Eye (tissue), 1 donor: ENCODE results near the gene CTNS.
"Not testable (repeated sequence)": the region's sequence is repeated elsewhere in the genome, so short reads cannot be mapped to it uniquely, and the experiment has no call there.

Experiments used
- DNase-seq: peaks from one replicate; pipeline ENCODE4 v3.0.0-alpha.2; 2015

The CTNS gene

DNA sequence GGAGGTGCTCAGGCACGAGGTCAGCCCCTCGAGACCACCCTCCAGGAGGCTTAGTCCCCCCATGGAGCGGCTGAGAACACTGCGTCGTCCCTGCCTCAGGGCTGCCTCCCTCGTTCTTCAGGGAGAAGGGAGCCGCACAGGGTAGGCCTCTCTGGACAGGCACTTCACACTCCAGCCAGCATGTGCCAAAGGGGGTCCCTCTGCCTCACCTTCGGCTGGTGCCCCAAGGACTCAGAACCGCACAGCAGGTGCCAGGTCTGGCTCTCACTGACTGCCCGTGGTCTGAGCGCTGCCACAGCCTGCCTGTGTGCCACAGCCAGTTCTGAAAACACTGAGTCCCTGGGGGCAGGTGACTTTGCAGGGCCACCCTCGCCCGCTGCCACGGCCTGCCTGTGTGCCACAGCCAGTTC lies 52.3 kb downstream of the CTNS start:
- no peak for DNase-seq

GRCh38 chr17:3689262-3690093 lies 52.9 kb downstream of the CTNS start:
- DNase-seq: no peak

- no peak for DNase-seq
These were observed 53.6 kb downstream of the CTNS start for GRCh38 chr17:3690094-3690715.

DNA sequence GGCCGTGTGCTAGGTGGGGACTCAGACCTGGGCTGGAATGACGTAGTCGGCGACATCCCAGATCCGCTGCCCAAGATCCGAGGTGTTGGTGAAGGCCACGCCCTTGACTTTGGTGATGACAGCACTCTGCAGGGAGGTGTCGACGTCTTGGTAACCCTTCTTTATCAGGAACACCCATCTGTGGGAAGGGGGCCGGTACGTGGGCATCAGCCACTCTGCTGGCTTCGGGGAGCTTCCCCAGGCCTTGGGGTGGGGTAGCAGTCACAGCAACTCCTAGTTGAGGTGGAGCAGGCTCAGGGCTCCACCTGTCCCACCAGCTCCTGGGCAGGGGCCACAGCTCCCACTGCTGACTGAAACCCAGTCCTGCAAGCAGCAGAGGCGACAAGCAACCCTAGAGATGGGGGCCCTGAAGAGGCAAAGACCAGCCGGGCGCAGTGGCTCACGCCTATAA lies 55.1 kb downstream of the CTNS start:
- no peak for DNase-seq

GRCh38 chr17:3692346-3692745 lies 55.8 kb downstream of the CTNS start:
- DNase-seq: no peak

GRCh38 chr17:3693141-3693540 lies 56.6 kb downstream of the CTNS start:
- DNase-seq: no peak

GRCh38 chr17:3693829-3694231 lies 57.3 kb downstream of the CTNS start:
- no peak for DNase-seq

DNA sequence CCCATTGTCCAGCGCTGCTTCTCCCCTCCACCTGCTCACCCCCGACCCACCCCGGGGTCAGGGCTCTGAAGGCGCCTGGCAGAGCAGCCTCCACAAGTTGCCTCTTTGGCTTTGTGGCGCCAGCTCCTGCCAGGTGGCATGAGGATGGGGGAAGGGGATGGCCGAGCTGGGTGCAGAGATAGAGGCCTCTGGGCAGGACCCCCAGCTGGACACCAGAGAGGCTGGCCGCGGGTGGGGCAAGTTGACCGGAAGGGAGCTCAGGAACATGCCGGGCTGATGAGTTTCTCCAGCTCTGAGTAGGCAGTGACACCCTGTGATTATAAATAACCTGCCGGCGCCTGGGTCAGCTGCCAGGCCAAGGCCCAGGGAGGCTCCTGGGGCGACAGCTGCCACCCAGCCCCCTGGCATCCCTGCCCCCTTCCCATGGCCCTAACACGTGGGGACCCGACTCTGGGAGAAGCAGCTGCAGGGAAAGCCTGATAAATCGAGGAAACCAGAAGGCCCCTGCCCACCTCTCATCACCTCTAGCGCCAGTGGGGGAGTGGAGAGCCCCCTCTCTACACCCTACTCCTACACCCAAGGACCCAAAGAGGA lies 58.7 kb downstream of the CTNS start:
- DNase-seq: peak; percentile 24

GRCh38 chr17:3695723-3696411 lies 59.3 kb downstream of the CTNS start, which contains the start of gene P2RX5:
P2RX5 (minus strand) TSS chr17:3696155; CDS start chr17:3696005, 150 bp downstream.
- DNase-seq: peak; percentile 65

DNA sequence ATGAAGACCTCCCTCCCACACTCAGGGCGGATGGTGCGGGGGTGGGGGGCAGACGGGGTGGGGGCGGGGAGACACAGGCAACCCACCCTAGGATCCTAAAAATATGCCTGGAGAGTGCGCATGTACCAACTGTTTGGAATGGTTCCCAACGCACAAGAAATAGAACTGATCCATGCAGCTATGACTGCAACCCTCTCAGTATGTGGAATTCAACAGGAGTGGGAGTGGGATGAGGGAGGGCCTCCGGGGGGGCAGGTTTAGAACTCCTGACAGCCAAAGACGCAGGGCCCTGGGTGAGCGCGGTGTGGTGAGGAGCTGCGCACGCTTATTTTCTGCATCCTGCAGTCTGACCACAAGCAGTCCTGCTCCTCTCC lies 60.5 kb downstream of the CTNS start:
- no peak for DNase-seq

GRCh38 chr17:3698139-3698538 lies 61.6 kb downstream of the CTNS start:
- no peak for DNase-seq

DNA sequence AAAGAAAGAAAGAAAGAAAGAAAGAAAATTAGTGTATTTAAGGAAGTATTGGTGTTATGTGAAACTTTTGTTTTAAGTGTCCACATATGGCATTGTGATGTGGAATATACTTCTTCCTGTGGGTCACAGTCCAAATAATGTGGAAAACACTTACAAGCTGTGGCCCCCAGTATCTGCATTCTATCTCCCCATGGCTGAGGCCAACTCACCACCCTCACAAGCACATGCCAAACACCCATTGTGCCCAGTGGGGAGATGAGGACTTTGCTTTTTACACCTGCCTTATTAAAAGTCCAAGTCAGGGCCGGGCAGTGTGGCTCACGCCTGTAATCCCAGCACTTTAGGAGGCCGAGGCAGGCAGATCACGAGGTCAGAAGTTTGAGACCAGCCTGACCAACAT lies 63.4 kb downstream of the CTNS start:
- no peak for DNase-seq

DNA sequence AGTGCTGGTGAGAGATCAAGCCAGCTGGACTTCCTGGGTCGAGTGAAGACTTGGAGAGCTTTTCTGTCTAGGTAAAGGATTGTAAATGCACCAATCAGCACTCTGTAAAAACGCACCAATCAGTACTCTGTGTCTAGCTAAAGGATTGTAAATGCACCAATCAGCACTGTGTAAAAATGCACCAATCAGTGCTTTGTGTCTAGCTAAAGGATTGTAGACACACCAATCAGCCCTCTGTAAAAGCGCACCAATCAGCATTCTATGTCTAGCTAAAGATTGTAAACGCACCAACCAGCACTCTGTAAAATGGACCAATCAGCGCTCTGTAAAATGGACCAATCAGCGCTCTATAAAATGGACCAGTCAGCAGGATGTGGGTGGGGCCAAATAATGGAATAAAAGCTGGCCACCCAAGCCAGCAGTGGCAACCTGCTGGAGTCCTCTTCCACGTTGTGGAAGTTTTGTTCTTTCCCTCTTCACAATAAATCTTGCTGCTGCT lies 65.5 kb downstream of the CTNS start:
- DNase-seq: not testable (repeated sequence)

GRCh38 chr17:3704931-3705717 lies 68.6 kb downstream of the CTNS start:
- no peak for DNase-seq

GRCh38 chr17:3705718-3705984 lies 69.1 kb downstream of the CTNS start:
- DNase-seq: not testable (repeated sequence)

DNA sequence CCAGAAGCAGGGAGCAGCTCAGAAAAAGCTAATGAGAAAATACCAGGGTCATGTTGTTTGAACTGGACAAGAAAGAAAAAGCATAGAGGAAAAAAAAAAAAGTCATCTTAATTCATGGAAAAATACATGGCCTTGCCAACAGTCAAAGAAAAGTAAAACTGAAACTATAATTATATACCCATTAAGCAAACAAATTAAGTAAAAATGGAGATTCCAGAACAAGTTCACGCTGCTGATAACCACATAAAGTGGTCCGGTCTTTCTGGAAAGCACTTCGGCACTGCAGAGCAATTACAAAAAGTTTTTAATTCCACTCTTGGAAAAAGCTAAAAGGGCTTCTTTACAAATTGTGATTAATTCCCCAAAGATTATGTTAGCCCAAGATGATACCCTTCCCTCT lies 71.8 kb downstream of the CTNS start:
- DNase-seq: no peak

DNA sequence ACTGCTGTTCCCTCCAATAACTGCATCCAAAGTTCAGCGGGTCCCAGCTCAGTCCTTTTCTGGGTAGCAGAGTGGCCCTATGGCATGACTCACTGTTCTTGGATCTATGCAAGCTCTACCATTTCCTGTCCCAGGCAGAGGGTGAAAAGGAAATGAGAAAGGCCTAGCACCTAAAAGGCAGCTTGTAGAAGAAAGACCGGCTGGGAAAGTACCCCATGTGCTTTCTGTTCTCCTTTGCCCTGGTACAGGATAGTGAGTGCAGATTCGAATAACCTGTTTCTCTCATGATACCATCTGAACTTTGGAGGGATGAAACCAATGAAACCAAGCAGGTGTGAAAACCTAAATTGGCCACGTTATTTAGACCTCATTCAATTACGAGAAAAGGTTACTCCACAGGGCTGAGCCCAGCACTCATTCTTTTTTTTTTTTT lies 74.4 kb downstream of the CTNS start:
- DNase-seq: no peak
